Kidney (tissue), 14 donors: Measurements from ENCODE around the gene ZNF555. TPM values are rescaled to one million over a fixed set of nuclear protein-coding genes. Genes with fewer than 3 reads are reported as not detected.

Experiments used
- DNase-seq, 5 donors: peaks; one replicate each; pipeline ENCODE4 v3.0.0-alpha.2; 2013 to 2020
- FAIRE-seq: peaks from 2 replicates; lab custom pipeline; 2012; peaks lifted over from hg19 to GRCh38; lab: Jason Lieb, UNC
- H3K27ac ChIP-seq, 2 donors: one replicate each; pipeline ENCODE4 v1.7.0; 2013; ENCODE audit warnings: low read depth in 2 of 2, low read length in 2 of 2, inconsistent platforms in 1 of 2
- H3K27me3 ChIP-seq: one replicate; pipeline ENCODE4 v1.7.1; 2013; ENCODE audit warnings: low read length, inconsistent platforms; ENCODE audit not compliant: control insufficient read depth, insufficient read depth
- H3K36me3 ChIP-seq, 3 donors: one replicate each; pipeline versions ENCODE4 v1.7.0 to v1.7.1; 2013; ENCODE audit warnings: low read length in 3 of 3, control low read depth in 1 of 3, inconsistent platforms in 1 of 3; ENCODE audit not compliant: insufficient read depth in 3 of 3, control insufficient read depth in 2 of 3
- H3K4me1 ChIP-seq, 3 donors: one replicate each; pipeline versions ENCODE4 v1.7.0 to v1.7.1; 2013; ENCODE audit warnings: low read length in 3 of 3, inconsistent platforms in 1 of 3, low read depth in 1 of 3; ENCODE audit not compliant: control insufficient read depth in 2 of 3, insufficient read depth in 2 of 3
- H3K4me3 ChIP-seq, 3 donors: one replicate each; pipeline versions ENCODE4 v1.7.0 to v1.8.1; 2013; ENCODE audit warnings: low read length in 3 of 3, control low read depth in 1 of 3, inconsistent platforms in 1 of 3
- H3K9ac ChIP-seq, 3 donors: one replicate each; pipeline versions ENCODE4 v1.7.0 to v1.7.1; 2013; ENCODE audit warnings: low read length in 3 of 3, control low read depth in 1 of 3, inconsistent platforms in 1 of 3
- H3K9me3 ChIP-seq, 3 donors: one replicate each; pipeline versions ENCODE4 v1.7.0 to v1.7.1; 2013; ENCODE audit warnings: low read length in 3 of 3, control low read depth in 1 of 3, inconsistent platforms in 1 of 3; ENCODE audit not compliant: control insufficient read depth in 2 of 3, insufficient read depth in 1 of 3
- intact Hi-C: fragments of 100-400 bp; cut with DNase I; formaldehyde crosslinking; loops from one replicate; pipeline ENCODE4 v1.11.1; 2022
- polyA plus RNA-seq: library from polyadenylated mRNA; stranded (reverse); fragments of 350-450 nt; fragmentation: Illumina TruSeq; extraction: RNeasy Lipid Tissue Mini Kit (QIAGEN cat#74804); gene quantifications from one replicate; pipeline ENCODE4 v1.2.3, GENCODE V29; 2014; ENCODE audit warnings: low read depth, low replicate concordance; ENCODE audit not compliant: insufficient read depth
- total RNA-seq: library from RNA; stranded (reverse); fragmentation: NEBNext Ultra II Directional; extraction: Animal tissue kit (Norgen Biotek cat#: 25700); gene quantifications from one replicate; pipeline ENCODE4 v1.2.1, GENCODE V29; 2021
- TF ChIP-seq, protein P1 (sequence below): IDR thresholded peaks from 3 replicates; pipeline ENCODE4 v1.5.1; 2012; ENCODE audit warnings: mild to moderate bottlenecking, moderate library complexity, borderline replicate concordance; ENCODE audit not compliant: insufficient read depth; ENCODE audit errors: extremely low read depth
- donor health status: control.
- donor health status: control.
- donor health status: control.
- donor health status: control.
- donor health status: control.
- donor health status: DM: yes; HTN: yes; CAD: no.
- donor health status: Normal renal cell carcinoma (clear cell type).

The ZNF555 gene
- total and polyA plus RNA-seq, 2 donors from 2014 or later: 3.9 to 9.8 TPM

DNA sequence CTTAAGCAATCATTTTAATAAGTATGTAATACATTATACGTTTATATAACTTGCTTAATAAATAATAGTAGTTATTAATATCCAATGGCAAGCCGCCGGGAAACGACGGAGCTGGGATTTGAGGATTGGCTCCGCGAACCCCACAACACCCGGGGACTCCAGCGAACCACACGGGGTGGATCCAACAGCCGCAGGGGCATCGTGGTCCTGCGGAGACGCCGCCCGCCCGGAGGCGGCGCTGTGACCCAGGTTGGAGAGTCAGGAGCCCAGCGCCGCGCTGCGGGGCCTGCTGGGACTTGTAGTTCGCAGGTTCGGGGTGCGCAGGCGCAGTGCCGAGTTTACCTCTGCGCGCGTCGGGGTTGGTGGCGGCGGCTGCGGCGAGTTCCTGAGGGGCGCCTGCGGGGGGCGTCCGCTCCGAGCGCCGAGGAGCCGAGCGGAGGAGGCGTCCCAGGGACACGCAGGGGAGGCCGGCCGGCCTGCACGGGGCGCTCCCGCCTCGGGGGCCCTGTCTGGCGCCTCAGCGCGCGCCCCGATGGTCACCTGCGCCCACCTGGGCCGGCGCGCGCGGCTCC, 21.6 kb upstream of the ZNF555 start, which contains the start of gene ZNF554:
Gene ZNF554 (plus strand): TSS at position 329 of the 572 bp plus-strand sequence. CDS start 204 bp downstream, at position 533.
- Histone ChIP-seq H3K27me3 (no peaks in the 10 kb centered on the region), H3K4me1 (peaks cover 0 to 3% (median 0%) of the 10 kb centered on the region in 3 donors), H3K9me3 (no peaks in the 10 kb centered on the region), H3K27ac (no peak within 1 kb of the TSS), H3K4me3 (peak within 1 kb of the TSS; percentile 72 to 86 (median 76)), H3K36me3 (no peaks in the 10 kb centered on the region), H3K9ac (peak within 1 kb of the TSS; percentile 54 to 73 (median 69))
- no peak for FAIRE-seq
- TF ChIP-seq, protein P1, sequence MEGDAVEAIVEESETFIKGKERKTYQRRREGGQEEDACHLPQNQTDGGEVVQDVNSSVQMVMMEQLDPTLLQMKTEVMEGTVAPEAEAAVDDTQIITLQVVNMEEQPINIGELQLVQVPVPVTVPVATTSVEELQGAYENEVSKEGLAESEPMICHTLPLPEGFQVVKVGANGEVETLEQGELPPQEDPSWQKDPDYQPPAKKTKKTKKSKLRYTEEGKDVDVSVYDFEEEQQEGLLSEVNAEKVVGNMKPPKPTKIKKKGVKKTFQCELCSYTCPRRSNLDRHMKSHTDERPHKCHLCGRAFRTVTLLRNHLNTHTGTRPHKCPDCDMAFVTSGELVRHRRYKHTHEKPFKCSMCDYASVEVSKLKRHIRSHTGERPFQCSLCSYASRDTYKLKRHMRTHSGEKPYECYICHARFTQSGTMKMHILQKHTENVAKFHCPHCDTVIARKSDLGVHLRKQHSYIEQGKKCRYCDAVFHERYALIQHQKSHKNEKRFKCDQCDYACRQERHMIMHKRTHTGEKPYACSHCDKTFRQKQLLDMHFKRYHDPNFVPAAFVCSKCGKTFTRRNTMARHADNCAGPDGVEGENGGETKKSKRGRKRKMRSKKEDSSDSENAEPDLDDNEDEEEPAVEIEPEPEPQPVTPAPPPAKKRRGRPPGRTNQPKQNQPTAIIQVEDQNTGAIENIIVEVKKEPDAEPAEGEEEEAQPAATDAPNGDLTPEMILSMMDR: peak; percentile 94
- DNase-seq: peak; percentile 98 to 99 (median 98)
- intact Hi-C loops: no loop called here

DNA sequence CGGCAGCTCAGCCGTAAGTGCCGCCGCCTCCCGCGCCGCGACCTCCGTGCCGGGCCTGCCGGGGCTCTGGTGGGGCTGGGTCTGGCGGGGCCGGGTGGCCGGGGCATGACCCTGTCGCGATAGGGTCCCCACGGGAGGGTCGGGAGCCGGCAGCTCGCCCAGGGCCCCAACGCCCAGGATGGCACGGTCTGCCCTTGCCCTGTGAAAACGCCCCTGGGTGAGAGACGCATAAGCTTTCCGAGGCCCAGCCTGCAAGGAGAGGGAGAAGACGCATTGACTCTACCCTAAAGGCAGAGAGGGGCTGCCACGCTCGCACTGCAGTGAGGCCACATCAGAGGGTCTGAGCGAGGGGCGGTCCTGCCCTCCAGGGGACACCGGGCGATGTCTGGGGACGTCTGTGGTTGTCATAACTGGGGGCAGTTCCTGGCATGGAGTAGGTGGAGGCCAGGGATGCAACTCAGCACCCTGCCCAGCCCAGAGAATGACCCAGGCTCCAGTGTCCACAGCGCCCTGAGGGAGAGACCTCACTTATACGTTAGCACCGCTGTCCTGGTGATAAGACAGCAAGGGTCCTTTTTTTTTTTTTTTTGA, 21.1 kb upstream of the ZNF555 start:
- TF ChIP-seq, protein P1: no peak
- intact Hi-C loops: no loop called here
- no peak overlapping the region for H3K27ac ChIP-seq
- H3K4me3 ChIP-seq: peak overlapping the region; percentile 72 to 86 (median 76)
- no peaks in the 10 kb centered on the region for H3K27me3 ChIP-seq
- H3K4me1 ChIP-seq: peaks cover 0 to 3% (median 0%) of the 10 kb centered on the region in 3 donors
- FAIRE-seq (no peak), DNase-seq (peak in 3 of 5 donors; percentile 25 to 48 (median 30))
- H3K36me3 ChIP-seq: no peaks in the 10 kb centered on the region
- H3K9me3 ChIP-seq: no peaks in the 10 kb centered on the region
- H3K9ac ChIP-seq: peak overlapping the region; percentile 54 to 73 (median 69)

DNA sequence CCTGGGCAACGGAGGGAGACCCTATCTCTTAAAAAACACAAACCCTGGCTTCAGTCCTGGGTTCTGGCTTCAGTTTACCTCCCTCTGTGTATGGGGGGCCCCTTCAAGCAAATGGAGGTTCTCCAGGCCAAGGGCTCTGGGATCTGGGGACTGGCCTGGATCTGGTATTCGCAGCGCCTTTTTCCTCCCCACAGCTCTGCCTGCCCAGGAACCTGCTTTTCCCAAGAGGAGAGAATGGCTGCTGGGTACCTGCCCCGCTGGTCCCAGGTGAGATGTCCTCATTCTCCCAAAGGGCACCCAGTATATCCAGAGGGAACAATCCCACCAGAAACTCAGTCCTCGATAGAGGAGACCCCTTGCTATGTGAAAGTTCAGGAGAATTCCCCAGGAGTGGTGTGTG, 18.4 kb upstream of the ZNF555 start:
- TF ChIP-seq, protein P1: no peak
- FAIRE-seq: no peak
- no peak overlapping the region for H3K4me3 ChIP-seq

More for the DNA sequence above, 18.4 kb upstream of the ZNF555 start:
- Histone ChIP-seq H3K9ac (no peak overlapping the region), H3K27ac (no peak overlapping the region), H3K9me3 (no peaks in the 10 kb centered on the region), H3K36me3 (peaks cover 0 to 7% (median 0%) of the 10 kb centered on the region in 3 donors), H3K4me1 (peaks cover 0 to 3% (median 0%) of the 10 kb centered on the region in 3 donors), H3K27me3 (no peaks in the 10 kb centered on the region)
- DNase-seq: no peak
- intact Hi-C loops: no loop called here
